ENCODE data around the gene GLRX. TPM values are rescaled to one million over a fixed set of nuclear protein-coding genes. Genes with fewer than 3 reads are reported as not detected.

GLRX gene
- total and polyA plus RNA-seq, 2 of the 13 experiments (the other 11 are each of a cell fraction or from before 2014, with no cell fraction given): 63.8 to 499 TPM

GRCh38 chr5:95842854-95843544 lies 20.5 kb upstream of the GLRX start (continued):
- TF ChIP-seq FOXP4 (CRISPR knock-in tag; IDR thresholded peaks at IDR 0.05): peak; percentile 37; the same call in 1 of the 2 replicates
- peak; percentile 85 for TF ChIP-seq TFE3 (CRISPR knock-in tag; IDR thresholded peaks at IDR 0.05)
- peak; percentile 61 for TF ChIP-seq ZNF687 (CRISPR knock-in tag; IDR thresholded peaks at IDR 0.05)
- TF ChIP-seq HDAC2 (CRISPR knock-in tag; IDR thresholded peaks at IDR 0.05): peak; percentile 38; the same call in 1 of the 2 replicates
- no peak for TF ChIP-seq CSRNP2 (CRISPR knock-in tag; conservative IDR thresholded peaks at IDR 0.05; ENCODE audit: low read depth)
- TF ChIP-seq GABPB1 (CRISPR knock-in tag; IDR thresholded peaks at IDR 0.05): peak; percentile 19; the same call in 1 of the 2 replicates
- TF ChIP-seq CEBPG (CRISPR knock-in tag; IDR thresholded peaks at IDR 0.05): 0 out of 2 replicates have a peak, but pooled peaks have one; percentile 11
- TF ChIP-seq ZNF646 (CRISPR knock-in tag; IDR thresholded peaks at IDR 0.05): no peak
- TF ChIP-seq GFI1 (CRISPR knock-in tag; IDR thresholded peaks at IDR 0.05; ENCODE audit: borderline replicate concordance): peak; percentile 41; the same call in 1 of the 2 replicates
- 0 out of 2 replicates have a peak, but pooled peaks have one; percentile 44 for TF ChIP-seq PBX2 (CRISPR knock-in tag; IDR thresholded peaks at IDR 0.05)

All from HepG2 (cell line).